ENCODE measurements around the gene MAPKAP1.

- TF ChIP-seq POLR2A (IDR thresholded peaks at IDR 0.05; ENCODE audit: low read length) (no peak), GATA1 (IDR thresholded peaks at IDR 0.05; ENCODE audit: low read depth, low read length) (no peak)
Observed at GRCh38 chr9:125435776-125436612, 271.0 kb downstream of the MAPKAP1 start.
